ENCODE results near the gene CDK4. TPM values are rescaled to one million over a fixed set of nuclear protein-coding genes. Genes with fewer than 3 reads are reported as not detected.

The CDK4 gene
- total RNA-seq, 1 donor from 2014 or later: 41.1 TPM

DNA sequence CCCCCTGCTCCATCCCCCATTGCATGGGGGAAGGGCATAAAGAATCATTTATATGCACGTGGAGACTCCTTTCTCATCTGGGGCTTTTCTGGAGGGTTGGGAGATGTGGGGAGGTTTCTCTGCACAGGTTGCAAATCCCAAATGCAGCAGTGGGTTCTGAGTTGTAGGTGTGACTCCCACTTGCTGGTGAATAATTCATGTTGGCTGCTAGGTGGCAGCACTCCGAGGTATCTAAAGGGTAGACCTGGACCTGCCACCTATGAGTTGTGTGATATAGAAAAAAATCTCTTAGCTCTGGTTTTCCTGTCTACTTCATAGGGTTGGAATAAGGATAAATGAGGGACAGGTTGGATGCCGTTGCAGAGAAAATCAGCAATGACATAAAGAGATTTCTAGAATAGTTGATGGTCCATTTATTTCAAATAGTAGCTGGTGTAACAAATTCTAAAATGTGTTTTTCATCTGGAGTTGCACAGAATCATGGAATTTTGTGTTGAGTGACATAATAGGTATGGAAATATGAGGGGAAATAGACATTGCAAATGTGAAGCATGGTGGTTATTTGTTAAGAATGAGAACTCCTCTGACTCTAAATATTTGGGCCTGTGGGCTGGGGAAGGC, 7.4 kb upstream of the CDK4 start:
- intact Hi-C loops (cut with DNase I): no loop called here
- DNase-seq: no peak
- no peak for ATAC-seq (ENCODE audit: poor library complexity)

DNA sequence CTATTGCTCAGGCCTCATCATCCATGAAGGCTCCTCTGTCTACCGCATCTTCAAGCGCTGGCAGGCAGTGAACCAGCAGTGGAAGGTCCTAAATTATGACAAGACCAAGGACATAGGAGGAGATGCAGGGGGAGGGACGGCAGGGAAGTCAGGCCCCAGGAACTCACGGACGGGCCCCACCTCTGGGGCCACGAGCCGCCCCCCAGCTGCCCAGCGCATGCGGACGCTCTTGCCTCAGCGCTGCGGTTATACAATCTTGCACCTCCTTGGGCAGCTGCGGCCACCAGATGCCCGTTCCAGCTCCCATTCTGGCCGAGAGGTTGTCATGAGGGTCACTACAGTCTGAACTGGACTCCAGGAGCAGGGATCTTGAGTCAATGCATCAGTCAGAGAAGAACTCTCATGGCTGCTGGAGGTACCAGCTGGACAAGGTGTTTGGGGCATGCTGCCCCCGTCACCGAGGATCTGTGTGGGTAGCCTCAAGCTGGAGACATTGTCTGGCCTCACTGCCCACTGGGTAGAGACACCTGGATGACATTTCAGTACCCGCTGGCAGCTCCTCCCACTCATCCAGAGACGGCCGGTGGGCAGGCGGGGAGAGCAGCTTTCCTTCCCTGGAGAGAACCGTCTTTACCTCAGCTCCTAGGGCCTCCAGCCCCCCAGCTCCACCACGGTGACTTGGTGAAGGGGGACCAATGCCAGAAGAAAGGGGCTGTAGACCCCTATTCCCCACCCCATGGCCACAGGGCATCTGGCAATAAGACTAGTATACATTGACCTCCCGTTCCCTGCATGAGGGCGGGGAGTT, 6.6 kb upstream of the CDK4 start:
- no peak for DNase-seq
- intact Hi-C loops (cut with DNase I): no loop called here
- ATAC-seq (ENCODE audit: poor library complexity): no peak

DNA sequence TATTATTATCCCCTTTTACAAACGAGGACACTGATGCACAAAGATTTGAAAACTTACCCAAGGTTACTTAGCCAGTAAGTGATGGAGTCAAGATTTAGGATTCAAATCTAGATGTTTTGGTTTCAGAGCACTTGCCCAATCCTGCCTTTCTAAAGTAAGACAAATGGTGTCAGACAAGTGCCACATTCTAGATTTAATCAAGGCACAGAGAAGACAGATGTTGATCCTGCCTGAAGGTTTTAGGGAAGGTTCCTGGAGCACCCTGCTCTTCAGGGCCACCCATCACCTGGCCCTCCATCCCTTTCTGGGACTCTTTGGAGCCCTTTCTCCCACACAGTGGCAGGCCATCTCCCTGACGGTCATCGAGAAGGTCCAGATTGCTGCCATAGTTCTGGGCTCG, 5.7 kb upstream of the CDK4 start:
- DNase-seq (no peak), ATAC-seq (ENCODE audit: poor library complexity) (no peak)
- intact Hi-C loops (cut with DNase I): no loop called here

DNA sequence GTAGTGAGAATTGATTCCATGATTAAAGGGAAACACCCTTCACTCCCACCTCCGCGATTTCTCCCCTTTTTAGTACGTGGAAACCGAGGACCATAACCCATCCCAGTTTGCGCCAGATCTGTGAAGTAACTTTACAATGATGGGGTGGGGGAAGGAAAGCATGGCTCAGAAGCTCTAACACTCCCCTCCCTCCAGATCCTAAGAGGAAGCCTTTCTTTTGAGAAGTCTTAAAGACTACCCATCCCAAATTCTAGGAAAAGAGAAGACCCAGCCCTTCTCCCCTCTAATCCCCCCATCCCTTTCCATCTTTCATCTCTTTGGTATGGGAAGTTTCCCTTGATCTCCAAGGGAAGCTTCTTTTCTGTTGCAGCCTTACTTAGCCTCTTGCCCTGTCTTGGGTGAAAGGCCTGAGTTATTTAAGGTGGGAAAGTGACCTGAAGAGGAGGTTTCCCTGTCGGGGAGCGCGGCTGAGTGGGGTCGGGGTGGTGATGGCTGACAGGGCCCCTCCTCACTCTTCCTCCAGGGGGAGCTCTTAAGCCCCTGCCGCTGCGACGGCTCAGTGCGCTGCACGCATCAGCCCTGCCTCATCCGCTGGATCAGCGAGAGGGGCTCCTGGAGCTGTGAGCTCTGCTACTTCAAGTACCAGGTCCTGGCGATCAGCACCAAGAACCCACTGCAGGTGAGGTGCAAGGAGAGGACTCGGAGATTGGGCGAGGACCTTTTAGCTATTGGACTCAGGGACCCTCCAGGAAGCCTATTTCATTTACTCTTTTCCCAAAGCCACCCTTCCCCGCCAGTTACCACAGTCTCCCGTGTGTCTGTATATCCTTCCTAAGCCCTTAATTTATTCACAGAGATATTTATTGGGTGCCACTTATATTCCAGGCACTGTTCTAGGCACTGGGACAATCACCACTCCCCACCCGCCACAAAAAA, 4.6 kb upstream of the CDK4 start:
- intact Hi-C loops (cut with DNase I): no loop called here
- ATAC-seq (ENCODE audit: poor library complexity): no peak
- no peak for DNase-seq

DNA sequence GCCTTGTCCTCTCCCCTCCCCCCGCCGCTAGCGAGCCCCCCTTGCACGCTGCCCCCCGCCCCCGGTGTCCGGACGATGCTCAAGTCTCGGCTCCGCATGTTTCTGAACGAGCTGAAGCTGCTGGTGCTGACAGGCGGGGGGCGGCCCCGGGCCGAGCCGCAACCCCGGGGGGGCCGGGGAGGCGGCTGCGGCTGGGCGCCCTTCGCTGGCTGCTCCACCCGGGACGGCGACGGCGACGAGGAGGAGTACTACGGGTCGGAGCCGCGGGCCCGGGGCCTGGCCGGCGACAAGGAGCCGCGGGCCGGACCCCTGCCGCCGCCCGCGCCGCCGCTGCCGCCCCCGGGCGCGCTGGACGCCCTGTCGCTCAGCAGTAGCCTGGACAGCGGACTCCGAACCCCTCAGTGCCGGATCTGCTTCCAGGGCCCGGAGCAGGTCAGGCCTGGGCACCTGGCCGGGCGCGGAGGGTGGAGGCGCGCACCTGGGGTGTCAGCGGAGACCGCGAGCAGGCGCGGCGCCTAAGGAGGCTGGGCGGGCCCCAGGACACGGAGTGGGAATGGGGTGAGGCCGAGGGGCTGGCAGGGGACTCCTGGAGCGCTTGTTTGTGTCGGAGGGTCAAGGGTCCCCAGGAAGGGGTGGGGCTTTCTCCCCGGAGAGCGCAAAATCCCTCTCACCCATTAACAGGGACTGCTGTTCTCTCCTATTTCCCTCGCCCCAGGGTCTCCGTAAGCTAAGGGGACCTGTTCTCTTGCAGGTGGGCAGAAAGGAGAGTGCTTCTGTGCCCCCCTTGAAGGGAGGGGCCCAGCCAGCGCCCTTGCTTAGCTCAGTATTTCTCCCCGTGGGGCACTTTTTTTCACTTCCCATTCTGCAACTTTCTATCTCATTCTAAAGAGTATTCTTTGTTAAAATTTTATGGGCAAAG, 3.6 kb upstream of the CDK4 start:
- intact Hi-C loops (cut with DNase I): no loop called here
- DNase-seq: no peak
- ATAC-seq (ENCODE audit: poor library complexity): no peak

DNA sequence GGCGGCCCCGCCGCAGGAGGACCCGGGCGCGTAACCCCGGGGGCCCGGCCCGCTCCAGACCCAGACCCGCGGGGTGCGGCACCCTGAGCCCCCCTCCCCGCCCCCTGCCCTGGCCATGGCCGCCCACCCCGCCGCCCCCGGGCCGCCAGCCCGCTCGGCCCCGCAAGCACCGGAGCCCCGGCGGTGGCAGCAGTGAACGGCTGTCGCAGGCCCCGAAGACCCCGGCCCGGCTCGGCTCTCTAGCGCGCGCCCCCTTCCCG, 3.0 kb upstream of the CDK4 start:
- no peak for ATAC-seq (ENCODE audit: poor library complexity)
- intact Hi-C loops (cut with DNase I): no loop called here
- no peak for DNase-seq

DNA sequence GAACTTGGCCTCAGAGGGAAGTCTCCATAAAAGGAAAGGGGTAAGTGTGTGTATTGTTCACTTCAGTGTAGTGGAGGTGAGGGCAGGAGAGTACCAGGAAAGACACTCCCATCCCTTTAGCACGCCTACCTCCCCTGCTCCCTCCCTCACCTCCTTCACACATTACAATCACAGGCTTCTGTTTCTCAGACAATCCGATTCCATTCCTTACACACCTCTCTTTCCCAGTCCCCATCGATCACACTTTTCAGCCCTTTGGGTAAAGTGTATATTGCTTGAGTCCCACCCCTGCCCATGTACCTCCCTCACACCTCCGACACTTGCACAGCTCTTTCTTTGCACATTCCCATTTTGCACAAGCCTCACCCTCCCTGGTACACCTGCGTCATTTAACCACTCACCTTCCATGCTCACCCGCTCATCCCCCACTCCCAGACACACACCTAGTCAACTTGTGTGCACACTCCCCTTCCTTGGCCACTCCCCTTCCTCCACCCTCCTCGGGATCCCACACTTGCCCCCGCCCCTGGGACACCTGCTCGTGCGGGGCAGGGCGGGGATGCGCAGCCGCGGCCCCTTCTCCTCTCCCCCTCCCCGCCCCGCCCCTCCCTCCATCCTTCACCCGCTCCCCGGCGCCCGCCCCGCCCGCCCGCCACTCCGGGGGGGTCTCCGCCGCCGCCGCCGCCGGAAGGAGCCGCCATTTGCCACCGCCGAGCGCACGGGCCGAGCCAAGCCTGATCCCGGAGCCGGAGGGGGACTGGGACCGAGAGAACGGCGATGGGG, 2.5 kb upstream of the CDK4 start, which contains the start of gene MARCHF9:
Gene MARCHF9, plus strand, starts transcription at position 693 of the 783 bp plus-strand sequence. CDS start 426 bp downstream, outside the sequence.
- intact Hi-C loops (cut with DNase I): no loop called here
- DNase-seq (peak; percentile 67), ATAC-seq (ENCODE audit: poor library complexity) (peak; percentile 3)

DNA sequence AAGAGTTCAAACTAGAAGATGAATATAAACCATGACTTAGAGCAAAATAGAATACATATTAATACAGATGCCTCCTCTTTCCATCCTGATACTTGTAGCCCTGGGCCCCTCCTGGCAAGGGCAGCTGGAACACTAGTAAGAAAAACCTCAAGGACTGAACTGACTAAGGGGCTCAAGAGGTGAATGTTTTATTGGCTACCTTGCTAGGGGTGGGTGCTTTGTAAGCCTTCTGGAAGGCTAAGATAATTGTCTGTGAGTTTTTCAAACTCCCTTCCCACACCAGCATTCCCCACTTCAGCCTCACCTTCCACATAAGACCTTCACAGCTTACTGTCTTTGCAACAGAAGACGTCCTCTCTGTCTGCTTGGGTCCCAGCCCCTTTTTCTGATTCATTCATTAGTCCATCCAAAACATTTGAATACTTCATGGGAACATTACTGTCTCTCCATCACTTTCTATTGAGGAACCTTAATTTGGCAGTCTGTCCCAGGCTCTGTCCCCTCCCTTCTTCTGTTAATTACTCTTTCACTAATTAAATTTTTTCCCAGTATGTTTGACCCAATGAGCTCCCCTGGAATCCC, 1.7 kb upstream of the CDK4 start:
- no peak for DNase-seq
- no peak for ATAC-seq (ENCODE audit: poor library complexity)
- intact Hi-C loops (cut with DNase I): no loop called here

DNA sequence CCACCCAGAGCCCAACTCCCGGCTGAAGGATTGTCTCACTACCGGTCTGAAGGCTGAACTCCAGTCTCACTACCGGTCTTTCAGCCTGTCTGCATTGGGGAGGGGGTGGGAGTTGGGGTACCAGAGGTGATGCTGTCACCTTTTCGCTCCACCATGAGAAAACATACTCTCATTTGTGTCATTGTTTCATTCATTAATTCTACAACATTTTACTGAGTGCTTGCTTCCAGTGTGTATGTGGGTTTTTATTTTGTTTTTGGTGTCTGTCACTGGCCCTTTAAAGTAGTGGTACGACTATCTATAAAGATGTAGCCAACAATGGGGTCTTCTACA, 524 bp upstream of the CDK4 start:
- intact Hi-C loops (cut with DNase I): no loop called here
- DNase-seq (no peak), ATAC-seq (ENCODE audit: poor library complexity) (no peak)

DNA sequence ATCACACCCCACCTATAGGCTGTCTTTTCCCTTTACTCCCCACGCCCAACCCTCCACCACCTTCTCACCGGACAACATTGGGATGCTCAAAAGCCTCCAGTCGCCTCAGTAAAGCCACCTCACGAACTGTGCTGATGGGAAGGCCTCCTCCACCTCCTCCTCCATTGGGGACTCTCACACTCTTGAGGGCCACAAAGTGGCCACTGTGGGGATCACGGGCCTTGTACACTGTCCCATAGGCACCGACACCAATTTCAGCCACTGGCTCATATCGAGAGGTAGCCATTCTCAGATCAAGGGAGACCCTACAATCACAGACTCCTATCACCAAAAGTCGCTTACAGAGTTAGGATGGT, 700 bp downstream of the CDK4 start:
- no peak for ATAC-seq (ENCODE audit: poor library complexity)
- intact Hi-C loops (cut with DNase I): no loop called here
- DNase-seq: no peak

DNA sequence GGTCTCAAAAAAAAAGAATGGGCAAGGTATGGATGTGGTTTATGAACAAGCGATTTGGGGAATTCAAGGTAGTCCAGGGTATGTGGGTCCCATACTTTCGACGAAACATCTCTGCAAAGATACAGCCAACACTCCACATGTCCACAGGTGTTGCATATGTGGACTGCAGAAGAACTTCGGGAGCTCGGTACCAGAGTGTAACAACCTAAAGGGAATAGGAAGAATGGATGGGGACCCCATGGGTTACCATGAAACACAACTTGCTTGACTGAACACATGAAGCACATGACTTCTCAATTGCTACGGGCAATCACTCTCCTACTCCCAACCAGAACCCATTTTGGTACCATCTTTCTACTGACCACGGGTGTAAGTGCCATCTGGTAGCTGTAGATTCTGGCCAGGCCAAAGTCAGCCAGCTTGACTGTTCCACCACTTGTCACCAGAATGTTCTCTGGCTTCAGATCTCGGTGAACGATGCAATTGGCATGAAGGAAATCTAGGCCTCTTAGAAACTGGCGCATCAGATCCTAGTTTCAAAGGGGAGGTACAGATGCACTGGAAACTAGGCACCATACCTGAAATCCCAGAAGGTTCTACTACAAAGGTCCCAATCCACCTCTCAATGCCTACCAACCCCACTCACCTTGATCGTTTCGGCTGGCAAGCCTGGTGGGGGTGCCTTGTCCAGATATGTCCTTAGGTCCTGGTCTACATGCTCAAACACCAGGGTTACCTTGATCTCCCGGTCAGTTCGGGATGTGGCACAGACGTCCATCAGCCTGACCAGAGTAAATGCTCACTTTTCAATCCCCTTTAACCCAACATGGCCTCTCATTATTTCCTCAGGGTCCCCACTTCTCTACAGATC, 1.3 kb downstream of the CDK4 start:
- intact Hi-C loops (cut with DNase I): no loop called here
- ATAC-seq (ENCODE audit: poor library complexity) (no peak), DNase-seq (no peak)

DNA sequence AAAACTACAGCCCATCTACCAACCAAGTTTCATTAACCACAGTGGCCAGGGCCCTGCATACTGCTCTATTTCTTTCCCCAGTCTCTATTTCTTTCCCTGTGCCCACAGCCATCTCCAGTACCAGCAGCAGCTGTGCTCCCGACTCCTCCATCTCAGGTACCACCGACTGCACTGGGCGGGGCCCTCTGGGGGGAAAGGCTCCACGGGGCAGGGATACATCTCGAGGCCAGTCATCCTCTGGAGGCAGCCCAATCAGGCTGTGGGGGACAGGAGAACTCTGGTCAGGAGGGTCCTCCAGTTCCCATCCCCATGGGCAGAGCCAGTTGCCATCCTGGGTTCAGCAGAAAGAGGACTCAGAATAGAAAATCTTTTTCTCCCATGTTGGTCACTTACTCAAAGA, 3.0 kb downstream of the CDK4 start:
- intact Hi-C loops (cut with DNase I): no loop called here
- ATAC-seq (ENCODE audit: poor library complexity) (no peak), DNase-seq (no peak)

DNA sequence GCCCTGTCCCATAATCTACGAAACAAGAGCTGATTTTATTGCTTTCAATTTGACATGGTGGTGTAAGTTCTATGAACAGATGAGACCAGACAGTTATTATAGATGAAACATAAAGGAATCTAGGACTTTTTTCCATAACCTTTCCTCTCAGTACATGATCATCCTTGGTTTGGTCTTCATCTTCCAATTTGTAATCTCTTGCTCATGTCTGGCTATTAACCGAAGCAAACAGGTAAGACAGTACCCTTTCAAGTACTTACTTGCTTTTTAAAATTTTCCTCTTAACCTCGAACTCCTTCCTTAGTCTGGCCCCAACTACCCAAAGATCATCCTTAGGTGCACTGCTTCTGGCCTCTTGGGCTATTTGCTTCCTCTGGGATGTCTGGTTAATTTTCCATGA, 6.1 kb downstream of the CDK4 start:
- DNase-seq (no peak), ATAC-seq (ENCODE audit: poor library complexity) (no peak)
- intact Hi-C loops (cut with DNase I): no loop called here

DNA sequence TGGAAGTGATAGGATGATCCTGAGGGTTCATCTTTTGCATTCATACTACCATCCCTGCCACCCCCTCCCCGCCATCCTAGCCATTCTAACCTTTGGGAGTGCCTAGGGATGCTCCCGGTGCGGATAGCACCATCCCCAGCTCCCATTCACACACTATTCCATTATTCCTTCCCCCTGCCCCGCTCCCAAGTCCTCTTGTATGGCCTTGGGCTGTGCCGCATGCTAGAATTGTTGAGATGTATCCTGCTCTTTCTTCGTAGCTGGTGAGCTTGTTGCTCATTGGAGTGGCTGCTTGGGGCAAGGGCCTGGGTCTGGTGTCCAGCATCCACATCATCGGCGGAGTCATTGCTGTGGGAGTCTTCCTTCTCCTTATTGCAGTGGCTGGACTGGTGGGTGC, 6.6 kb downstream of the CDK4 start:
- intact Hi-C loops (cut with DNase I): no loop called here
- no peak for ATAC-seq (ENCODE audit: poor library complexity)
- no peak for DNase-seq

DNA sequence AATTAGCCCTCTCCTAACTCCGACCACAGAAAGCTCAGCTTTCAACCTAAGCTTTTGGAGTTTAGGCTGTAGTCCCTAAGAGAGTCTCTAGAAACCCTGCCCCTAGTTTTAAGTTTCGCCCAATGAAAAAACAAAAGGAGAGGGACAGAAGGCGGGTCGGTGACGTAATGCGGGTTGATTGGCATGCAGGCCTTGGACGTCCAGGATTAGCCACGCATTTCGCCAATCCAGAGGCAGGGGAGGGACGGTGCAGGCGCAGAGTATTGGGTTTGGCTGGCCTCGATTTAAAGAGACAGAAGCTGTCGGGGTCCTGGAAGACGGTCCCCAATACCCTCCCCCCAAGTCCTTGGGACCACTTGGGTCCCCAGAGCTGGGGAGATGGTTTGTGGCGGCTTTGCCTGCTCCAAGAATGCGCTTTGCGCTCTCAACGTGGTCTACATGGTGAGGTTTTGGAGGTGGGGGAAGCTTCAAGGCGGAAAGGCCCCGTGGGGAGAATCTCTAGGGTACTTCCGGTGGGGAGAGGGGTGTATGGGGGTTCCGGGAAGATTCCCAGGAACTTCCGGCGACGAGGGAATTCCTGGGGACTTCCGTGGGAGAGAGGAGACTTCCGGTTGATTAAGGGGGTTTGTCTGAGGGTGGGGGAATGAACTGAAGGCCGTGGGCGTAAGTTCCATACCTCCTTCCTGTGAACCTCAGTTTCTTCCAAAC, 7.2 kb downstream of the CDK4 start, which contains the start of gene TSPAN31:
Gene TSPAN31, plus strand, starts transcription at position 263 of the 708 bp plus-strand sequence. Its CDS starts 116 bp downstream, at position 379.
- DNase-seq (peak; percentile 98), ATAC-seq (ENCODE audit: poor library complexity) (peak; percentile 95)
- intact Hi-C loops (cut with DNase I): no loop called here

DNA sequence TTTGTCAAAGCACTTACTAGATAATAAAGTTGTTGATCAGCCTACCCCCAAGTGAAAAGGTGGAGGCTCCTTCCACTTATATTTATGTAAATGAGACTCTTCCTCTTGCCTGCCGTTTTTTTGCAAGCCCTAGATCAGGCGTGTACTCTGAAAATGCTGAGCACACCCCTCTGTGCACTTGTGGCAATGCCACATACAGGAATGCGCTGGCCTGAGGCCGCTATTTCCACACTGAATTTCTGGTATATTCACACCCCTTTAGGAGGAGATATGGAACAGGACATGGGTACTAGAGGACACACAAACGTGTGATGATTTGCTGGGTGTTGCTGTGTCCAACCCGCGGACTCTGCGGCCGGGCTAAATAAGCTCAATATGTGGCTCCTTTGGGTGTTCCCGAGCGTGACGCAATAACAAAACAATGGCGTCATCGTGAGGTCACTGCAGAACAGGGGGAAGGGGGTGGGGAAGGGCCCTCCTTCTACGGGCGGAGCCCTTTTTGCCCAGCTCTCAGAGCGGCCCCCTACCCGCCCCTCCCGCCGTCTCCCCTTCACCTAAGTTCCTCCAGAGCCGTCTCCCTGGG, 7.8 kb downstream of the CDK4 start:
- DNase-seq (peak; percentile 82), ATAC-seq (ENCODE audit: poor library complexity) (peak; percentile 64)
- intact Hi-C loops (cut with DNase I): no loop called here

Measured in Right ventricle myocardium superior (tissue), 1 donor.